ENCODE results near the gene PPFIA3.

The PPFIA3 gene

GRCh38 chr19:49119411-49120324 lies at the start of gene PPFIA3:
PPFIA3 (plus strand) TSS chr19:49119544; CDS start chr19:49127874, 8,330 bp downstream.
- peak; percentile 62 for DNase-seq (ENCODE audit: low spot score)

- no peak for DNase-seq (ENCODE audit: low spot score)
These were observed 48.9 kb upstream of the PPFIA3 start for GRCh38 chr19:49070416-49070815.

GRCh38 chr19:49071860-49072547 lies 47.3 kb upstream of the PPFIA3 start:
- DNase-seq (ENCODE audit: low spot score): no peak

GRCh38 chr19:49073514-49074378 lies 45.6 kb upstream of the PPFIA3 start:
- DNase-seq (ENCODE audit: low spot score): no peak

GRCh38 chr19:49074869-49075268 lies 44.5 kb upstream of the PPFIA3 start:
- peak; percentile 72 for DNase-seq (ENCODE audit: low spot score)

- no peak for DNase-seq (ENCODE audit: low spot score)
These were observed 39.0 kb upstream of the PPFIA3 start for GRCh38 chr19:49080392-49080791.

- no peak for DNase-seq (ENCODE audit: low spot score)
These were observed 38.1 kb upstream of the PPFIA3 start for GRCh38 chr19:49081273-49081672.

GRCh38 chr19:49084206-49085019 lies 34.9 kb upstream of the PPFIA3 start:
- no peak for DNase-seq (ENCODE audit: low spot score)

- peak; percentile 98 for DNase-seq (ENCODE audit: low spot score)
These were observed 34.1 kb upstream of the PPFIA3 start, which contains the start of gene SNRNP70 for GRCh38 chr19:49085020-49085867. SNRNP70 (plus strand) TSS chr19:49085451; CDS start chr19:49086415, 964 bp downstream.

GRCh38 chr19:49085868-49086232 lies 33.5 kb upstream of the PPFIA3 start:
- DNase-seq (ENCODE audit: low spot score): no peak

- DNase-seq (ENCODE audit: low spot score): no peak
These were observed 33.0 kb upstream of the PPFIA3 start for GRCh38 chr19:49086296-49086695.

GRCh38 chr19:49091391-49092038 lies 27.8 kb upstream of the PPFIA3 start:
- no peak for DNase-seq (ENCODE audit: low spot score)

GRCh38 chr19:49092686-49093085 lies 26.7 kb upstream of the PPFIA3 start:
- DNase-seq (ENCODE audit: low spot score): no peak

- DNase-seq (ENCODE audit: low spot score): peak; percentile 75
These were observed 24.6 kb upstream of the PPFIA3 start for GRCh38 chr19:49094505-49095482.

GRCh38 chr19:49097453-49098288 lies 21.7 kb upstream of the PPFIA3 start:
- DNase-seq (ENCODE audit: low spot score): peak; percentile 82

- DNase-seq (ENCODE audit: low spot score): no peak
These were observed 20.5 kb upstream of the PPFIA3 start for GRCh38 chr19:49098795-49099194.

- DNase-seq (ENCODE audit: low spot score): no peak
These were observed 18.2 kb upstream of the PPFIA3 start for GRCh38 chr19:49101160-49101559.

GRCh38 chr19:49102303-49102702 lies 17.0 kb upstream of the PPFIA3 start:
- no peak for DNase-seq (ENCODE audit: low spot score)

Data from Ammon's horn (tissue), 1 donor.